A673 (cell line): ENCODE data around the gene HEPACAM2. TPM values are rescaled to one million over a fixed set of nuclear protein-coding genes. Genes with fewer than 3 reads are reported as not detected.

Experiments
- BruUV-seq: library from RNA; stranded (reverse); fragments of 400-500 nt; replicated peaks from 2 replicates; lab custom pipeline; 2021; lab: Mats Ljungman, UMichigan
- CTCF ChIA-PET: fragments of 300-600 bp; sonication (Branson Sonifier 250); formaldehyde crosslinking; loops from one replicate; lab custom pipeline; 2022; ENCODE audit warnings: antibody characterized with exemption; lab: Charles Lee
- POLR2A ChIA-PET: fragments of 300-600 bp; sonication (Branson Sonifier 250); formaldehyde crosslinking; loops from one replicate; lab custom pipeline; 2022; ENCODE audit warnings: antibody characterized with exemption; ENCODE audit not compliant: low non-redundant PET; lab: Charles Lee
- DNase-seq: peaks from one replicate; pipeline ENCODE4 v3.0.0-alpha.2; 2015; ENCODE audit warnings: low spot score
- H3K27ac ChIP-seq: fragments of 200-600 bp; sonication (generic); 2 replicates; pipeline ENCODE4 v1.5.1; 2016; ENCODE audit warnings: mixed run types, low read depth, mild to moderate bottlenecking, mixed read lengths, antibody characterized with exemption, low read length; ENCODE audit not compliant: poor library complexity, severe bottlenecking
- H3K27me3 ChIP-seq: fragments of 200-600 bp; sonication (generic); replicated peaks from 2 replicates; pipeline ENCODE4 v1.6.1; 2017; ENCODE audit warnings: mixed run types, low read depth, mild to moderate bottlenecking, mixed read lengths, antibody characterized with exemption, low read length; ENCODE audit not compliant: insufficient read depth, poor library complexity
- H3K36me3 ChIP-seq: fragments of 200-600 bp; sonication (generic); 2 replicates; pipeline ENCODE4 v1.6.1; 2016; ENCODE audit warnings: mixed run types, mild to moderate bottlenecking, mixed read lengths, antibody characterized with exemption, low read length; ENCODE audit not compliant: insufficient read depth, poor library complexity, severe bottlenecking
- H3K4me1 ChIP-seq: fragments of 200-600 bp; sonication (generic); 2 replicates; pipeline ENCODE4 v1.6.1; 2017; ENCODE audit warnings: mixed run types, mild to moderate bottlenecking, mixed read lengths, antibody characterized with exemption, low read length; ENCODE audit not compliant: insufficient read depth, poor library complexity, severe bottlenecking
- H3K4me3 ChIP-seq: fragments of 200-600 bp; sonication (generic); 2 replicates; pipeline ENCODE4 v1.5.1; 2016; ENCODE audit warnings: low read depth, mixed run types, mild to moderate bottlenecking, mixed read lengths, low read length; ENCODE audit not compliant: poor library complexity, severe bottlenecking
- H3K9me3 ChIP-seq: fragments of 200-600 bp; sonication (generic); 2 replicates; pipeline ENCODE4 v1.6.1; 2016; ENCODE audit warnings: mixed run types, low read depth, mild to moderate bottlenecking, mixed read lengths, antibody characterized with exemption, low read length; ENCODE audit not compliant: poor library complexity, severe bottlenecking
- EZH2 ChIP-seq: fragments of 200-600 bp; sonication (generic); IDR thresholded peaks from 2 replicates; pipeline ENCODE4 v1.6.1; 2017; ENCODE audit warnings: borderline replicate concordance, low read depth, mild to moderate bottlenecking, mixed read lengths, antibody characterized with exemption, low read length; ENCODE audit not compliant: poor library complexity, severe bottlenecking
- intact Hi-C: fragments of 100-400 bp; cut with micrococcal nuclease; formaldehyde crosslinking; loops from one replicate; pipeline ENCODE4 v1.10.0; 2022; ENCODE audit not compliant: unreplicated experiment
- total RNA-seq: library from RNA; stranded (reverse); gene quantifications from 2 replicates; pipeline ENCODE4 v1.2.3, GENCODE V29; 2021
- TF ChIP-seq, protein P1 (sequence below): fragments of 300-800, 200-600 bp; sonication (generic); conservative IDR thresholded peaks from 2 replicates; pipeline ENCODE4 v1.5.1; 2017; ENCODE audit warnings: low read depth, mild to moderate bottlenecking, antibody characterized with exemption, low read length, moderate library complexity, mixed read lengths

Gene HEPACAM2
- total RNA-seq, 1 experiment from 2014 or later: not detected

DNA sequence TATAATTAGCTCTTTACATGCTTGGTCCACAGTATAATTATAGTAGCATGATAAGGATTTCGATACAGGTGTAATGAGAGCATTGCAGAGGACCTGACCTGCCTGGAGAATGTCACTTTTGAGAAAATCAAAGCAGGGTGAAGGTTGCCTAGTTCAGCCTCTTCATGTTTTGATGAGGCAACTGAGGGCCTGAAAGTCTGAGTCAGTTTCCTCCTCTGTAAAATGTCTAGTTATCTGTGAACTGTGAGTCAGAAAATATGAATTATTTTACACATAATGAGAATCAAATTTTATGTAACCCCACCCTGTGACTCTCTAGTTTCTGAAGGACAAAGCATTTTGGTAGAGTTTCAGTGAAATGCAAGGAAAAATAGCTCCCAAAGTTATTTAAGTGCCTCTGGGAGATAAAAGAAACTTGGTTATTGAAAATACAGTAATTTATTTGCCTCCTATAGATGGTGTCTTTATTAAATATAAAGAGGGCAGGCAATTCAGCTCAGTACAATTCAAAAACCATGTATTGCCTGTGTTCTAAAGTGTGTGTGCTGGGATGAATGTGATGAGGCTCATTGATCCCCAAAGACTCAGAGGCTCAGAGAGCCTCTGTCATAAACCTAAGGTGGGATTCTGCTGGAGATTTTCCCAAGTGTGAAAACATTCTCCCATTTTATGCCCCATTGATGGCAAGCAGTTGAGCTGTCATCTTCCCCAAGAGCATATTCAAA, 40.8 kb downstream of the HEPACAM2 start:
- H3K27me3 ChIP-seq: peaks cover 42% of the 10 kb centered on the region

DNA sequence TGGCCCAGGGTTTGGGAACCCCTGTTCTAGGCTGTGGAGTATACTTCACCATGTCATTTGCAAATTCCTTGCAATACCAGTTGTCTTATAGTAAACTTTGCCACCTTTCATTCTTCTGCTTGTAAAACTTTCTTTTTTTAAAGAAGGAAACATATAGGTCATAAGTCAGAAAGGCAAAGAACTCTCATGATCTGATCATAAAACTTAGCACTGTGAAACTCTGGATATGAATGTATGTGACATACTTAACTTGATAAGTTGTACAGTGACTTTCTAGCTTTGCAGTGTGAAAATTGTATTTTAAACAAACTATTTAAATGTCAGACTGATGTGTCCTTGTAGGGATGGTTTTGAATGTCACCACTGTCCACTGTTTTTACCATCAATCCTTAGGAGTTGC, 47.1 kb downstream of the HEPACAM2 start:
- no peak for DNase-seq
- ChIA-PET CTCF (no interaction called here), POLR2A (interaction anchor here (0.5 kb wide), 1 partner anchor 93 kb away, joined by 5 read pairs; no protein-coding TSS in a partner anchor)
- no peak overlapping the region for H3K4me3 ChIP-seq
- H3K4me1 ChIP-seq: no peaks in the 10 kb centered on the region
- intact Hi-C loops: no loop called here
- BruUV-seq: no TSS peak
- H3K9me3 ChIP-seq: no peaks in the 10 kb centered on the region
- peaks cover 16% of the 10 kb centered on the region for H3K27me3 ChIP-seq
- H3K27ac ChIP-seq: no peak overlapping the region
- no peaks in the 10 kb centered on the region for H3K36me3 ChIP-seq
- no peak for TF ChIP-seq EZH2
- TF ChIP-seq, protein P1, sequence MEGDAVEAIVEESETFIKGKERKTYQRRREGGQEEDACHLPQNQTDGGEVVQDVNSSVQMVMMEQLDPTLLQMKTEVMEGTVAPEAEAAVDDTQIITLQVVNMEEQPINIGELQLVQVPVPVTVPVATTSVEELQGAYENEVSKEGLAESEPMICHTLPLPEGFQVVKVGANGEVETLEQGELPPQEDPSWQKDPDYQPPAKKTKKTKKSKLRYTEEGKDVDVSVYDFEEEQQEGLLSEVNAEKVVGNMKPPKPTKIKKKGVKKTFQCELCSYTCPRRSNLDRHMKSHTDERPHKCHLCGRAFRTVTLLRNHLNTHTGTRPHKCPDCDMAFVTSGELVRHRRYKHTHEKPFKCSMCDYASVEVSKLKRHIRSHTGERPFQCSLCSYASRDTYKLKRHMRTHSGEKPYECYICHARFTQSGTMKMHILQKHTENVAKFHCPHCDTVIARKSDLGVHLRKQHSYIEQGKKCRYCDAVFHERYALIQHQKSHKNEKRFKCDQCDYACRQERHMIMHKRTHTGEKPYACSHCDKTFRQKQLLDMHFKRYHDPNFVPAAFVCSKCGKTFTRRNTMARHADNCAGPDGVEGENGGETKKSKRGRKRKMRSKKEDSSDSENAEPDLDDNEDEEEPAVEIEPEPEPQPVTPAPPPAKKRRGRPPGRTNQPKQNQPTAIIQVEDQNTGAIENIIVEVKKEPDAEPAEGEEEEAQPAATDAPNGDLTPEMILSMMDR: no peak

More for the DNA sequence above, 40.8 kb downstream of the HEPACAM2 start:
- Histone ChIP-seq H3K4me3 (no peak overlapping the region), H3K4me1 (no peaks in the 10 kb centered on the region), H3K36me3 (no peaks in the 10 kb centered on the region), H3K9me3 (no peaks in the 10 kb centered on the region), H3K27ac (no peak overlapping the region)
- no peak for DNase-seq
- no TSS peak for BruUV-seq
- TF ChIP-seq, protein P1: no peak
- TF ChIP-seq EZH2: no peak
- intact Hi-C loops: no loop called here
- POLR2A ChIA-PET: no interaction called here
- CTCF ChIA-PET: no interaction called here

DNA sequence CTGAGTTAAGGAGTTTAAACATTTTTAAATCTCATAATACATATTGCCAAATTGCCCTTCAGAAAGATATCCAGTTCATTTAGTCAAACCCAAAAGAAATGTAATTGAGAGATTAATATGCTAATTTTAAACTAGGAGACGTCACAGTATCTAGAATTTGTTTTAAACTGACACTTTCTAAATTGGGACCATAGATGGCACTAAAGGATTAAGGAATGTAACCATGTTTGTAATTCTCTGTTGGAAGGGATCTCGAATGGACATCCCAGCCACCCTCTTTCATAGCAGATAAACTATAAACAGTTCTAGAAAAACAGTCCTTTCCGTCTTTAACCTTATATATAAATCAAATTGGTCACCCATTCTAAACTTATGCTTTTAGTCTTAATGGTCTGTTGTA, 48.1 kb downstream of the HEPACAM2 start:
- no TSS peak for BruUV-seq
- Histone ChIP-seq H3K4me3 (no peak overlapping the region), H3K27ac (no peak overlapping the region), H3K9me3 (no peaks in the 10 kb centered on the region), H3K4me1 (no peaks in the 10 kb centered on the region), H3K27me3 (peaks cover 12% of the 10 kb centered on the region), H3K36me3 (no peaks in the 10 kb centered on the region)
- ChIA-PET POLR2A (no interaction called here), CTCF (no interaction called here)
- DNase-seq: peak; percentile 16
- intact Hi-C loops: no loop called here
- TF ChIP-seq EZH2: no peak
- TF ChIP-seq, protein P1: peak; percentile 39; the same call in 1 of the 2 replicates
